Thoracic aorta (tissue), 2 donors: ENCODE data around the gene DNM3. TPM values are rescaled to one million over a fixed set of nuclear protein-coding genes. Genes with fewer than 3 reads are reported as not detected.
"Not testable (repeated sequence)": the region's sequence is repeated elsewhere in the genome, so short reads cannot be mapped to it uniquely, and the experiment has no call there.

Experiments used
- ATAC-seq: fragments of 150-250 bp; one replicate; pipeline ENCODE4 v1.8.0; 2017; ENCODE audit warnings: low read depth; ENCODE audit not compliant: insufficient number of reproducible peaks, low FRiP score
- DNase-seq: peaks from one replicate; pipeline ENCODE4 v3.0.0-alpha.2; 2020; ENCODE audit warnings: low spot score
- H3K27ac ChIP-seq, 2 donors: fragments of 200-600 bp; sonication (generic); 1 replicate in 1 of 2; 2 replicates in 1 of 2; pipeline ENCODE4 v1.5.1; 2016; ENCODE audit warnings: mild to moderate bottlenecking in 2 of 2, moderate library complexity in 2 of 2
- H3K27me3 ChIP-seq: fragments of 200-600 bp; sonication (generic); replicated peaks from 2 replicates; pipeline ENCODE4 v1.6.0; 2016; ENCODE audit warnings: mild to moderate bottlenecking; ENCODE audit not compliant: insufficient read depth
- H3K36me3 ChIP-seq: fragments of 200-600 bp; sonication (generic); one replicate; pipeline ENCODE4 v1.5.1; 2016
- H3K4me1 ChIP-seq, 2 donors: fragments of 200-600 bp; sonication (generic); 1 replicate in 1 of 2; 2 replicates in 1 of 2; pipeline versions ENCODE4 v1.5.1 to v1.6.0; 2016; ENCODE audit warnings: low read depth in 2 of 2, mild to moderate bottlenecking in 1 of 2; ENCODE audit not compliant: control insufficient read depth in 1 of 2
- H3K4me3 ChIP-seq: fragments of 200-600 bp; sonication (generic); 2 replicates; pipeline ENCODE4 v1.5.1; 2016; ENCODE audit warnings: mild to moderate bottlenecking
- H3K9me3 ChIP-seq: fragments of 200-600 bp; sonication (generic); 2 replicates; pipeline ENCODE4 v1.5.1; 2016
- total RNA-seq, 2 donors: library from RNA; depleted of rRNA; stranded (reverse); fragments of >200 nt; gene quantifications; one replicate each; pipeline versions ENCODE4 v1.1.0 to v1.2.3, GENCODE V29; 2016
- TF ChIP-seq, protein P1 (sequence below): fragments of 200-600 bp; sonication (generic); IDR thresholded peaks from one replicate; pipeline ENCODE4 v1.5.1; 2019; ENCODE audit warnings: antibody characterized with exemption

The DNM3 gene
- total RNA-seq, 2 donors from 2014 or later = 5.8 to 7.5 TPM

DNA sequence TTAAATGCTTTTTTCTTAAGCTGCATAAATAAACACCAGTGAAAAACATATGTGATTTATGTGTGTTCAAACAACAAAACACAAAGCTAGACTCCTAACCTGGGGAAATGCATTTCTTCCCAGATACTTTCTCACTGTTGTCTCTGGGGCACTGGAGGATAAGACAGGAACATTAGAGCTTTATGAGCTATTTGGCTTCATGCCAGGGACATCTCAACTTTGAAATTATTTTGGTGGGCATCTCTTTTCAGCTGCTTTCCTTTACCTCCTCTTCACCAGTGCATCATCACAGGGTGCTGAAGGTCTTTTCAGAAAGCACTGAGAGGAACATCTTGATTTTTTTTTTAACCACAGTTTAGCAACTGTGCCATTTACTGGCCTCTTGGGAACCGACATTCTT lies 212.9 kb downstream of the DNM3 start:
- TF ChIP-seq, protein P1, sequence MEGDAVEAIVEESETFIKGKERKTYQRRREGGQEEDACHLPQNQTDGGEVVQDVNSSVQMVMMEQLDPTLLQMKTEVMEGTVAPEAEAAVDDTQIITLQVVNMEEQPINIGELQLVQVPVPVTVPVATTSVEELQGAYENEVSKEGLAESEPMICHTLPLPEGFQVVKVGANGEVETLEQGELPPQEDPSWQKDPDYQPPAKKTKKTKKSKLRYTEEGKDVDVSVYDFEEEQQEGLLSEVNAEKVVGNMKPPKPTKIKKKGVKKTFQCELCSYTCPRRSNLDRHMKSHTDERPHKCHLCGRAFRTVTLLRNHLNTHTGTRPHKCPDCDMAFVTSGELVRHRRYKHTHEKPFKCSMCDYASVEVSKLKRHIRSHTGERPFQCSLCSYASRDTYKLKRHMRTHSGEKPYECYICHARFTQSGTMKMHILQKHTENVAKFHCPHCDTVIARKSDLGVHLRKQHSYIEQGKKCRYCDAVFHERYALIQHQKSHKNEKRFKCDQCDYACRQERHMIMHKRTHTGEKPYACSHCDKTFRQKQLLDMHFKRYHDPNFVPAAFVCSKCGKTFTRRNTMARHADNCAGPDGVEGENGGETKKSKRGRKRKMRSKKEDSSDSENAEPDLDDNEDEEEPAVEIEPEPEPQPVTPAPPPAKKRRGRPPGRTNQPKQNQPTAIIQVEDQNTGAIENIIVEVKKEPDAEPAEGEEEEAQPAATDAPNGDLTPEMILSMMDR = no peak
- H3K36me3 ChIP-seq = no peaks in the 10 kb centered on the region
- H3K4me1 ChIP-seq = no peaks in the 10 kb centered on the region
- ATAC-seq (no peak), DNase-seq (no peak)
- no peak overlapping the region for H3K4me3 ChIP-seq
- no peaks in the 10 kb centered on the region for H3K27me3 ChIP-seq
- H3K27ac ChIP-seq = no peak overlapping the region
- no peaks in the 10 kb centered on the region for H3K9me3 ChIP-seq

DNA sequence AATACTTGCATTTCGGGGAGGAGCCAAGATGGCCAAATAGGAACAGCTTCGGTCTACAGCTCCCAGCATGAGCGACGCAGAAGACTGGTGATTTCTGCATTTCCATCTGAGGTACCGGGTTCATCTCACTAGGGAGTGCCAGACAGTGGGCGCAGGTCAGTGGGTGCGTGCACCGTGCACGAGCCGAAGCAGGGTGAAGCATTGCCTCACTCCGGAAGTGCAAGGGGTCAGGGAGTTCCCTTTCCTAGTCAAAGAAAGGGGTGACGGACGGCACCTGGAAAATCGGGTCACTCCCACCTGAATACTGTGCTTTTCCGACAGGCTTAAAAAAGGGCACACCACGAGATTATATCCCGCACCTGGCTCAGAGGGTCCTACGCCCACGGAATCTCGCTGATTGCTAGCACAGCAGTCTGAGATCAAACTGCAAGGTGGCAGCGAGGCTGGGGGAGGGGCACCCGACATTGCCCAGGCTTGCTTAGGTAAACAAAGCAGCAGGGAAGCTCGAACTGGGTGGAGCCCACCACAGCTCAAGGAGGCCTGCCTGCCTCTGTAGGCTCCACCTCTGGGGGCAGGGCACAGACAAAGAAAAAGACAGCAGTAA lies 214.6 kb downstream of the DNM3 start:
- H3K4me3 ChIP-seq, ATAC-seq, H3K9me3 ChIP-seq: not testable (repeated sequence)

DNA sequence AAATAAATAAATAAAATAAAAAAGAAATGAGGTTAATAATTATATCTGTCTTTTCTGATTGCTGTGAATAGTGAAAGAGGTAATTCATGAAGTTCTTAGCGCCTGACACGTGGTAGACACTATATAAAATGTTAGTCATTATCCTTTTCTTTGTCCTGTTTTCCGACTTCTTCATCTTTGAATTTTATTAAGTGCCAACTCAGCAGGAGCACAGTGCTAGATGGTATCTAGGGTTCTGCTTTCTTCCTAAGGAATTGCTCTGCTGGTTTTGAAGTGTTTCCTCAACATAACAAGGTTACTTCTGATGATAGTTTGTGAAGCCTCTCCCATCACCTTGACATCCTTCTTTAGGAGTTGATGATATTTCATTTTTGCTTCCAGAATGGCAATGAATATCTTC lies 227.0 kb downstream of the DNM3 start:
- TF ChIP-seq, protein P1 = no peak
- Histone ChIP-seq H3K4me1 (peaks cover 0 to 12% of the 10 kb centered on the region in 2 donors), H3K27me3 (no peaks in the 10 kb centered on the region), H3K36me3 (no peaks in the 10 kb centered on the region), H3K27ac (no peak overlapping the region), H3K4me3 (no peak overlapping the region), H3K9me3 (no peaks in the 10 kb centered on the region)
- DNase-seq (no peak), ATAC-seq (no peak)

More for the DNA sequence above, 214.6 kb downstream of the DNM3 start:
- not testable (repeated sequence) for H3K27me3 ChIP-seq, DNase-seq, H3K4me1 ChIP-seq, H3K27ac ChIP-seq, H3K36me3 ChIP-seq

DNA sequence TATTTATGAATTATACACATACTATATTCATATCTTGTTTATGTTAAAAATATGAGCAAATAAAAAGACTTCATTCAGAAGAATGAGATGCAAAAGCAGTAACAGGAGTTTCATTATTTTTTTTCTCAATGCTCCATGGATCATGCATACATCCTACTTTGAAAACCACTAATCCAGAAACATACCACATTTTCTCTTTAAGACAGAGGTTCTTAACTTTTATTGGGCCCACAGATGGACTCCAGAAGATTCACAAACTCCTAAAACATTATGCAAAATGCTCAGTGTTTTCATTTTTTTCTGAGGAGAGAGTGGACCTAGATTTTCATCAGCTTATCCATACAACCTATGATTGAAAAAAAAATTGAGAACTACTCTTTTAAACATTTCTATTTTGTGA lies 227.8 kb downstream of the DNM3 start:
- ATAC-seq (no peak), DNase-seq (no peak)
- TF ChIP-seq, protein P1 = no peak
- no peaks in the 10 kb centered on the region for H3K36me3 ChIP-seq
- H3K9me3 ChIP-seq = no peaks in the 10 kb centered on the region
- no peak overlapping the region for H3K27ac ChIP-seq
- peaks cover 0 to 12% of the 10 kb centered on the region in 2 donors for H3K4me1 ChIP-seq
- H3K27me3 ChIP-seq = no peaks in the 10 kb centered on the region
- no peak overlapping the region for H3K4me3 ChIP-seq

DNA sequence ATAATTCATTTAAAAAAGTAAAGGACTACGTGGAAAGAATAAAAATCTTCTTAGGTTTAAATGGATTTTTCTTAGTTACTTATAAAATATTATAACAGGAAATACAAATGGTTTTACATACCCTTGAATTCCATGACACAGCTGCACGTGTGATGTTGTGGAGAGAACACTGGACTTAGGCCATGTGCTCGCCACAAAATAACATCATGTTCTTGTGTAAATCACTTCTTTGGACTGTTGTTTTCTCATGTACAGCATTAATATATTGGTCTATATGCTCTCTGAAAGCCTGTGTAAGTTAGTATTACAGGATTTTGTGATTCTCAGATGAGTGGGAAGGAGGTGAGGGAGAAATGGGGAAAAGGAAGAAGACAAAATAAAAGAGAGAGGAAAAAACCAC lies 228.2 kb downstream of the DNM3 start:
- Histone ChIP-seq H3K27ac (no peak overlapping the region), H3K36me3 (no peaks in the 10 kb centered on the region), H3K9me3 (no peaks in the 10 kb centered on the region), H3K4me3 (no peak overlapping the region), H3K27me3 (no peaks in the 10 kb centered on the region), H3K4me1 (peaks cover 0 to 12% of the 10 kb centered on the region in 2 donors)
- DNase-seq = no peak
- no peak for ATAC-seq
- TF ChIP-seq, protein P1 = no peak

DNA sequence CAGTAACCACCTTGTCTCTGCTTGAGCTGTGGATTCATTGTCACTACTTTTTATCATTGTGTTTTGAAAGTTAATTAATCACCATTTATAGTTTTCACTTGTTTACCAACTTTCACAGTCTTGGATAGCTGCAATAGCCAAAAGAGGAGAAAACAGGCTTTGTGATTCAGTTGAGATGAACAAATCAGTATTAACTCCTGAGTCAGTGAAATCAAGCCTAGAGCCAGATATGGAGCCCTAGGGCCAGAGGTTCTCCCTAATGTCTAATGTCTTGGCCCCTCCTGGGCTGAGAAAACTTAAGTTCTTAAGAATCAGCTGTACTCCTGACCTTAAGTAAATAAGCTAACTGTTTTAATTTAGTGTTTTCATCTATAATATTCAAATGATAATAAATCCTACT lies 228.8 kb downstream of the DNM3 start:
- DNase-seq (no peak), ATAC-seq (no peak)
- no peaks in the 10 kb centered on the region for H3K36me3 ChIP-seq
- no peak overlapping the region for H3K4me3 ChIP-seq
- no peaks in the 10 kb centered on the region for H3K9me3 ChIP-seq
- H3K27ac ChIP-seq = no peak overlapping the region
- H3K27me3 ChIP-seq = no peaks in the 10 kb centered on the region
- peaks cover 0 to 12% of the 10 kb centered on the region in 2 donors for H3K4me1 ChIP-seq
- TF ChIP-seq, protein P1 = no peak
